SK-N-SH (cell line): ENCODE data around the gene RAB4B. TPM values are rescaled to one million over a fixed set of nuclear protein-coding genes. Genes with fewer than 3 reads are reported as not detected.

Source experiments
- CTCF ChIA-PET: fragments of 300-600, 350-600 bp; formaldehyde crosslinking; extraction: SDS; loops from one replicate; lab custom pipeline; 2021; lab: Yijun Ruan, JAX
- POLR2A ChIA-PET: fragments of 350-600 bp; sonication (Branson Sonifier 250); formaldehyde crosslinking; extraction: SDS; loops from one replicate; lab custom pipeline; 2020; ENCODE audit warnings: antibody characterized with exemption, inconsistent platforms; lab: Yijun Ruan, JAX
- DNase-seq: peaks from one replicate; pipeline ENCODE4 v3.0.0; 2012
- H2AFZ ChIP-seq: fragments of 200-600 bp; sonication (generic); 2 replicates; pipeline ENCODE4 v1.8.1; 2016; ENCODE audit warnings: antibody characterized with exemption, mild to moderate bottlenecking, low read depth
- H3F3A ChIP-seq: fragments of 200-600 bp; sonication (generic); replicated peaks from 2 replicates; pipeline ENCODE3; 2016; ENCODE audit warnings: antibody characterized with exemption, mild to moderate bottlenecking; ENCODE audit not compliant: insufficient read depth
- H3K27ac ChIP-seq, 2 experiments: fragments of 200-500 bp in 1 of 2; fragments of 200-600 bp in 1 of 2; sonication (Bioruptor generic) in 1 of 2; sonication (generic), shearing (Covaris generic) in 1 of 2; 2 replicates each; pipeline versions ENCODE4 v1.5.1 to v1.6.1; 2014 to 2016; ENCODE audit warnings: low read depth in 2 of 2, inconsistent platforms in 1 of 2, low read length in 1 of 2, mild to moderate bottlenecking in 1 of 2, mixed read lengths in 1 of 2
- H3K27me3 ChIP-seq: fragments of 200-600 bp; sonication (generic), shearing (Covaris generic); 2 replicates; pipeline ENCODE4 v1.6.1; 2016; ENCODE audit warnings: mixed run types; ENCODE audit not compliant: insufficient read depth
- H3K36me3 ChIP-seq, 2 experiments: fragments of 200-500 bp in 1 of 2; fragments of 200-600 bp in 1 of 2; sonication (Bioruptor generic) in 1 of 2; sonication (generic) in 1 of 2; replicated peaks in 1 of 2; 2 replicates each; pipeline versions ENCODE3 to v1.5.1; 2014 to 2016; ENCODE audit warnings: low read length in 1 of 2, mild to moderate bottlenecking in 1 of 2; ENCODE audit not compliant: insufficient read depth in 2 of 2, control insufficient read depth in 1 of 2
- H3K4me1 ChIP-seq, 2 experiments: fragments of 200-500 bp in 1 of 2; fragments of 200-600 bp in 1 of 2; sonication (Bioruptor generic) in 1 of 2; sonication (generic), shearing (Covaris generic) in 1 of 2; 2 replicates each; pipeline versions ENCODE4 v1.5.1 to v1.6.1; 2014 to 2016; ENCODE audit warnings: low read depth in 1 of 2, low read length in 1 of 2, mixed run types in 1 of 2; ENCODE audit not compliant: insufficient read depth in 2 of 2, control insufficient read depth in 1 of 2
- H3K4me2 ChIP-seq: fragments of 200-600 bp; sonication (generic), shearing (Covaris generic); 2 replicates; pipeline ENCODE4 v1.6.1; 2017; ENCODE audit warnings: mixed run types
- H3K4me3 ChIP-seq, 2 experiments: fragments of 200-500 bp in 1 of 2; fragments of 200-600 bp in 1 of 2; sonication (Bioruptor generic) in 1 of 2; sonication (generic), shearing (Covaris generic) in 1 of 2; 2 replicates each; pipeline versions ENCODE4 v1.5.1 to v1.8.1; 2014 to 2016; ENCODE audit warnings: low read depth in 2 of 2, inconsistent platforms in 1 of 2, low read length in 1 of 2, mild to moderate bottlenecking in 1 of 2, mixed read lengths in 1 of 2, moderate library complexity in 1 of 2
- H3K79me2 ChIP-seq: fragments of 200-600 bp; sonication (generic); 2 replicates; pipeline ENCODE4 v1.8.1; 2017; ENCODE audit warnings: mild to moderate bottlenecking; ENCODE audit not compliant: insufficient read depth
- H3K9ac ChIP-seq: fragments of 200-600 bp; sonication (generic); 2 replicates; pipeline ENCODE4 v1.6.1; 2017; ENCODE audit warnings: mixed run types
- H3K9me2 ChIP-seq: fragments of 200-600 bp; sonication (generic); 2 replicates; pipeline ENCODE4 v1.6.1; 2017; ENCODE audit warnings: mixed run types
- H3K9me3 ChIP-seq: fragments of 200-600 bp; sonication (generic); 2 replicates; pipeline ENCODE4 v1.6.1; 2017; ENCODE audit warnings: mixed run types, mild to moderate bottlenecking, moderate library complexity
- H4K20me1 ChIP-seq: fragments of 200-600 bp; sonication (generic); 2 replicates; pipeline ENCODE4 v1.6.1; 2017; ENCODE audit warnings: mild to moderate bottlenecking, mixed run types; ENCODE audit not compliant: insufficient read depth
- CHD2 ChIP-seq: fragments of 150-350 bp; IDR thresholded peaks from 2 replicates; pipeline ENCODE4 v1.6.1; 2018; ENCODE audit warnings: low read length; ENCODE audit not compliant: partially characterized antibody
- EP300 ChIP-seq, 2 experiments: IDR thresholded peaks; 2 replicates each; pipeline versions ENCODE4 v1.4.0 to v1.6.1; 2012; ENCODE audit warnings: borderline replicate concordance in 1 of 2, low read depth in 1 of 2, low read length in 1 of 2
- FOSL2 ChIP-seq: IDR thresholded peaks from 2 replicates; pipeline ENCODE4 v1.4.0; 2012; ENCODE audit warnings: low read depth, mild to moderate bottlenecking, moderate library complexity, borderline replicate concordance
- IRF3 ChIP-seq: fragments of 150-350 bp; IDR thresholded peaks from 2 replicates; pipeline ENCODE4 v1.6.1; 2016; ENCODE audit warnings: mild to moderate bottlenecking, low read depth, low read length
- MXI1 ChIP-seq: IDR thresholded peaks from 2 replicates; pipeline ENCODE4 v1.6.1; 2012; ENCODE audit warnings: mild to moderate bottlenecking, low read depth, low read length, improper control_type of control experiment
- NFIC ChIP-seq: IDR thresholded peaks from 2 replicates; pipeline ENCODE4 v1.4.0; 2012; ENCODE audit warnings: borderline replicate concordance
- NRF1 ChIP-seq: IDR thresholded peaks from 2 replicates; pipeline ENCODE4 v1.6.1; 2012; ENCODE audit warnings: low read depth, mild to moderate bottlenecking, low read length
- RCOR1 ChIP-seq: fragments of 150-350 bp; IDR thresholded peaks from 2 replicates; pipeline ENCODE4 v1.6.1; 2017; ENCODE audit warnings: antibody characterized with exemption, low read length
- SIN3A ChIP-seq: IDR thresholded peaks from 2 replicates; pipeline ENCODE4 v1.6.1; 2012; ENCODE audit warnings: low read depth, mild to moderate bottlenecking, low read length, moderate library complexity, borderline replicate concordance
- SMC3 ChIP-seq: IDR thresholded peaks from 2 replicates; pipeline ENCODE4 v1.6.1; 2012; ENCODE audit warnings: low read depth, low read length, improper control_type of control experiment
- TAF1 ChIP-seq: IDR thresholded peaks from 2 replicates; pipeline ENCODE4 v1.6.1; 2012; ENCODE audit warnings: low read depth, mild to moderate bottlenecking, low read length, moderate library complexity, borderline replicate concordance
- TCF12 ChIP-seq: IDR thresholded peaks from 2 replicates; pipeline ENCODE4 v1.4.0; 2012
- ZBTB33 ChIP-seq: IDR thresholded peaks from 2 replicates; pipeline ENCODE4 v1.4.0; 2012; ENCODE audit warnings: low read depth, borderline replicate concordance
- WGBS: methylation state at CpG from one replicate; pipeline ENCODE4 v1.1.6; 2017; ENCODE audit warnings: low lambda C conversion rate; 5-methylcytosine and 5-hydroxymethylcytosine counted together
- polyA plus RNA-seq, 3 experiments: library from polyadenylated mRNA; depleted of rRNA; stranded (reverse); fragments of >200 nt; gene quantifications; 2 replicates each; pipeline ENCODE4 v1.2.3, GENCODE V29; 2012
- TF ChIP-seq, protein P1 (sequence below): IDR thresholded peaks from 2 replicates; pipeline ENCODE4; 2012
- TF ChIP-seq, protein P2 (sequence below): IDR thresholded peaks from 2 replicates; pipeline ENCODE4 v1.4.0; 2012; ENCODE audit warnings: low read depth

Gene RAB4B
- polyA plus RNA-seq, 1 of the 3 experiments (the other 2 are of a cell fraction) = 53.2 TPM

GRCh38 chr19:40744554-40745401, 33.3 kb upstream of the RAB4B start:
- H3K4me1 ChIP-seq = peaks cover 9 to 11% of the 10 kb centered on the region in 2 experiments; a peak in 1 of 4 replicates
- H3K4me2 ChIP-seq = no peak overlapping the region
- TF ChIP-seq SMC3 = 0 out of 2 replicates have a peak, but pooled peaks have one; percentile 8
- no peak for TF ChIP-seq SIN3A
- TF ChIP-seq, all 33 proteins: peak for 1
- POLR2A ChIA-PET = interaction anchor here (1.2 kb wide), 1 partner anchor 16 kb away, joined by 3 read pairs; no protein-coding TSS in a partner anchor
- H3K9me3 ChIP-seq = no peaks in the 10 kb centered on the region
- H3K79me2 ChIP-seq = peaks cover 11% of the 10 kb centered on the region
- DNase-seq = peak; percentile 51
- no peaks in the 10 kb centered on the region for H3F3A ChIP-seq
- H3K27ac ChIP-seq = peak overlapping the region in 1 of 2 experiments; percentile 30; a peak in 1 of 4 replicates
- no peaks in the 10 kb centered on the region for H3K36me3 ChIP-seq
- no peak overlapping the region for H2AFZ ChIP-seq
- H3K9me2 ChIP-seq = no peaks in the 10 kb centered on the region
- H4K20me1 ChIP-seq = no peaks in the 10 kb centered on the region
- CTCF ChIA-PET = interaction anchor here (1.3 to 3.3 kb wide), 2 partner anchors 75 to 82 kb away, joined by 3 to 10 read pairs; no protein-coding TSS in a partner anchor
- H3K27me3 ChIP-seq = no peaks in the 10 kb centered on the region
- H3K4me3 ChIP-seq = no peak overlapping the region
- no peak overlapping the region for H3K9ac ChIP-seq
- 88% methylated on average over 14 of the region's 17 CpGs for WGBS

GRCh38 chr19:40745402-40745780, 32.7 kb upstream of the RAB4B start:
- Histone ChIP-seq H2AFZ (no peak overlapping the region), H3K79me2 (peaks cover 14% of the 10 kb centered on the region), H3K4me3 (no peak overlapping the region), H3K36me3 (no peaks in the 10 kb centered on the region), H3K27me3 (no peaks in the 10 kb centered on the region), H4K20me1 (no peaks in the 10 kb centered on the region), H3F3A (no peaks in the 10 kb centered on the region), H3K4me2 (no peak overlapping the region), H3K9ac (no peak overlapping the region), H3K9me3 (no peaks in the 10 kb centered on the region), H3K4me1 (peaks cover 11 to 14% of the 10 kb centered on the region in 2 experiments; a peak in 1 of 4 replicates), H3K27ac (peak overlapping the region in 1 of 2 experiments; percentile 30; a peak in 1 of 4 replicates), H3K9me2 (no peaks in the 10 kb centered on the region)
- 84% methylated on average over 7 of the region's 7 CpGs for WGBS
- CTCF ChIA-PET = interaction anchor here (0.7 kb wide), 1 partner anchor 82 kb away, joined by 3 read pairs; no protein-coding TSS in a partner anchor
- DNase-seq = no peak
- POLR2A ChIA-PET = interaction anchor here (1.2 kb wide), 1 partner anchor 15 kb away, joined by 3 read pairs; no protein-coding TSS in a partner anchor
- TF ChIP-seq MXI1 (no peak), FOSL2 (no peak)
- TF ChIP-seq, protein P1, sequence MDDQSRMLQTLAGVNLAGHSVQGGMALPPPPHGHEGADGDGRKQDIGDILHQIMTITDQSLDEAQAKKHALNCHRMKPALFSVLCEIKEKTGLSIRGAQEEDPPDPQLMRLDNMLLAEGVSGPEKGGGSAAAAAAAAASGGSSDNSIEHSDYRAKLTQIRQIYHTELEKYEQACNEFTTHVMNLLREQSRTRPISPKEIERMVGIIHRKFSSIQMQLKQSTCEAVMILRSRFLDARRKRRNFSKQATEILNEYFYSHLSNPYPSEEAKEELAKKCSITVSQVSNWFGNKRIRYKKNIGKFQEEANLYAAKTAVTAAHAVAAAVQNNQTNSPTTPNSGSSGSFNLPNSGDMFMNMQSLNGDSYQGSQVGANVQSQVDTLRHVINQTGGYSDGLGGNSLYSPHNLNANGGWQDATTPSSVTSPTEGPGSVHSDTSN = no peak
- TF ChIP-seq, all 33 proteins: peak for 0

DNA sequence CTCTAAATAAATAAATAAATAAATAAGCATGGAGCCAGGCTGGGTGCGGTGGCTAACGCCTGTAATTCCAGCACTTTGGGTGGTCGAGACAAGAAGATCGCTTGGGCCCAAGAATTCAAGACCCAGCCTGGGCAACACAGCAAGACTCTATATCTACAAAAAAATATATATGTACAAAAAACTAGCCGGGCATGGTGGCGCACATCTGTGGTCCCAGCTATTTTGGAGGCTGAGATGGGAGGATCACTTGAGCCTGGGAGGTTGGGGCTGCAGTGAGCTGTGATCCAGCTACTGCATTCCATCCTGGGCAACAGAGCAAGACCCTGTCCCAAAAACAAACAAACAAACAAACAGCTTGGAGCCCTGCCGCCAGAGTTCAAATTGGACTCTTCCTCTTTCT, 30.5 kb upstream of the RAB4B start:
- POLR2A ChIA-PET = no interaction called here
- Histone ChIP-seq H3K9me3 (no peaks in the 10 kb centered on the region), H3K36me3 (no peaks in the 10 kb centered on the region), H4K20me1 (no peaks in the 10 kb centered on the region), H3K9me2 (no peaks in the 10 kb centered on the region), H3K4me3 (no peak overlapping the region), H3K4me1 (peaks cover 11 to 19% of the 10 kb centered on the region in 2 experiments; a peak in 1 of 4 replicates), H2AFZ (no peak overlapping the region), H3K27me3 (no peaks in the 10 kb centered on the region), H3K9ac (no peak overlapping the region), H3K79me2 (peaks cover 29% of the 10 kb centered on the region), H3F3A (no peaks in the 10 kb centered on the region), H3K4me2 (no peak overlapping the region), H3K27ac (no peak overlapping the region)
- no peak for DNase-seq
- CTCF ChIA-PET = interaction anchor here (1.4 kb wide), 1 partner anchor 84 kb away, joined by 3 read pairs; no protein-coding TSS in a partner anchor
- over 99% methylated on average over 7 of the region's 7 CpGs for WGBS
- TF ChIP-seq FOSL2 (no peak), NFIC (no peak), RCOR1 (no peak), CHD2 (no peak), NRF1 (no peak), EP300 (IDR thresholded peaks at IDR 0.05; ENCODE audit: borderline replicate concordance in 1 of 2, low read depth in 1 of 2, low read length in 1 of 2) (no peak), ZBTB33 (no peak), IRF3 (no peak), TCF12 (no peak), MXI1 (no peak), TAF1 (no peak)
- TF ChIP-seq, protein P2, sequence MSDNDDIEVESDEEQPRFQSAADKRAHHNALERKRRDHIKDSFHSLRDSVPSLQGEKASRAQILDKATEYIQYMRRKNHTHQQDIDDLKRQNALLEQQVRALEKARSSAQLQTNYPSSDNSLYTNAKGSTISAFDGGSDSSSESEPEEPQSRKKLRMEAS = no peak
